Mesenchymal stem cell (in vitro differentiated cells and primary cell): ENCODE measurements around the gene TNFRSF6B.

Experiments
- DNase-seq: peaks from one replicate; pipeline ENCODE4 v3.0.0-alpha.2; 2013
- H2AFZ ChIP-seq: one replicate; pipeline ENCODE4 v1.6.1; 2013; ENCODE audit warnings: low read depth, mild to moderate bottlenecking, control low read depth, inconsistent platforms, low read length, moderate library complexity
- H2AK5ac ChIP-seq: 2 replicates; pipeline ENCODE4 v1.6.1; 2013; ENCODE audit warnings: low read length, moderate library complexity, mild to moderate bottlenecking, inconsistent platforms; ENCODE audit not compliant: severe bottlenecking
- H2BK120ac ChIP-seq: one replicate; pipeline ENCODE4 v1.6.1; 2013; ENCODE audit warnings: low read depth, mild to moderate bottlenecking, inconsistent platforms, low read length, moderate library complexity
- H2BK12ac ChIP-seq, 2 experiments: one replicate each; pipeline ENCODE4 v1.6.1; 2013; ENCODE audit warnings: inconsistent platforms in 2 of 2, low read length in 2 of 2, mild to moderate bottlenecking in 2 of 2, moderate library complexity in 2 of 2, control low read depth in 1 of 2
- H2BK15ac ChIP-seq: one replicate; pipeline ENCODE4 v1.6.1; 2013; ENCODE audit warnings: mild to moderate bottlenecking, low read depth, inconsistent platforms; ENCODE audit not compliant: poor library complexity, severe bottlenecking
- H2BK5ac ChIP-seq: 2 replicates; pipeline ENCODE4 v1.6.1; 2013; ENCODE audit warnings: low read depth, mild to moderate bottlenecking, low read length, control low read depth, inconsistent platforms; ENCODE audit not compliant: poor library complexity, severe bottlenecking
- H3K14ac ChIP-seq, 2 experiments: one replicate each; pipeline ENCODE4 v1.6.1; 2013; ENCODE audit warnings: inconsistent platforms in 2 of 2, low read length in 2 of 2, control low read depth in 1 of 2, mild to moderate bottlenecking in 1 of 2, moderate library complexity in 1 of 2
- H3K18ac ChIP-seq, 2 experiments: one replicate each; pipeline ENCODE4 v1.6.1; 2013; ENCODE audit warnings: inconsistent platforms in 2 of 2, low read length in 2 of 2, control low read depth in 1 of 2, low read depth in 1 of 2, mild to moderate bottlenecking in 1 of 2
- H3K23ac ChIP-seq, 2 experiments: one replicate each; pipeline ENCODE4 v1.6.1; 2013; ENCODE audit warnings: inconsistent platforms in 2 of 2, low read length in 2 of 2, mild to moderate bottlenecking in 2 of 2, moderate library complexity in 2 of 2, control low read depth in 1 of 2
- H3K27ac ChIP-seq: 2 replicates; pipeline ENCODE4 v1.5.1; 2013; ENCODE audit warnings: mild to moderate bottlenecking, moderate library complexity, low read length, control low read depth, inconsistent platforms; ENCODE audit not compliant: poor library complexity, severe bottlenecking
- H3K27me3 ChIP-seq, 2 experiments: 2 replicates each; pipeline versions ENCODE4 v1.6.1 to v1.7.0; 2013; ENCODE audit warnings: low read length in 2 of 2, mild to moderate bottlenecking in 2 of 2, moderate library complexity in 2 of 2, control low read depth in 1 of 2, inconsistent platforms in 1 of 2; ENCODE audit not compliant: control insufficient read depth in 1 of 2, insufficient read depth in 1 of 2
- H3K36me3 ChIP-seq, 2 experiments: 2 replicates each; pipeline versions ENCODE4 v1.6.1 to v1.7.0; 2013; ENCODE audit warnings: low read length in 2 of 2, control low read depth in 1 of 2, inconsistent platforms in 1 of 2, low read depth in 1 of 2, mild to moderate bottlenecking in 1 of 2; ENCODE audit not compliant: insufficient read depth in 2 of 2, control insufficient read depth in 1 of 2
- H3K4ac ChIP-seq, 2 experiments: one replicate each; pipeline ENCODE4 v1.6.1; 2013; ENCODE audit warnings: inconsistent platforms in 2 of 2, low read length in 2 of 2, mild to moderate bottlenecking in 2 of 2, moderate library complexity in 2 of 2, control low read depth in 1 of 2, low read depth in 1 of 2
- H3K4me1 ChIP-seq: 2 replicates; pipeline ENCODE4 v1.6.1; 2013; ENCODE audit warnings: low read depth, low read length, control low read depth; ENCODE audit not compliant: control insufficient read depth, insufficient read depth
- H3K4me2 ChIP-seq: 2 replicates; pipeline ENCODE4 v1.6.1; 2013; ENCODE audit warnings: low read length, mild to moderate bottlenecking, inconsistent platforms; ENCODE audit not compliant: poor library complexity, severe bottlenecking
- H3K4me3 ChIP-seq, 2 experiments: 2 replicates each; pipeline versions ENCODE4 v1.5.1 to v1.7.0; 2013; ENCODE audit warnings: low read length in 2 of 2, mild to moderate bottlenecking in 2 of 2, control low read depth in 1 of 2, low read depth in 1 of 2; ENCODE audit not compliant: insufficient read depth in 1 of 2
- H3K79me1 ChIP-seq: replicated peaks from 2 replicates; pipeline ENCODE4 v1.6.1; 2013; ENCODE audit warnings: mild to moderate bottlenecking, control low read depth, low read length, inconsistent platforms; ENCODE audit not compliant: poor library complexity, severe bottlenecking
- H3K9ac ChIP-seq: 2 replicates; pipeline ENCODE4 v1.7.0; 2013; ENCODE audit warnings: mild to moderate bottlenecking, low read length, moderate library complexity
- H3K9me3 ChIP-seq: 2 replicates; pipeline ENCODE4 v1.7.0; 2013; ENCODE audit warnings: mild to moderate bottlenecking, low read length; ENCODE audit not compliant: control insufficient read depth
- H4K8ac ChIP-seq: one replicate; pipeline ENCODE4 v1.6.1; 2013; ENCODE audit warnings: inconsistent platforms, mild to moderate bottlenecking, low read length, moderate library complexity
- H4K91ac ChIP-seq: one replicate; pipeline ENCODE4 v1.6.1; 2013; ENCODE audit warnings: mild to moderate bottlenecking, low read length, inconsistent platforms
- WGBS: methylation state at CpG from one replicate; pipeline ENCODE4 v1.1.7; 2013; ENCODE audit warnings: mixed read lengths; 5-methylcytosine and 5-hydroxymethylcytosine counted together

TNFRSF6B gene

GRCh38 chr20:63706852-63707557, 10.6 kb downstream of the TNFRSF6B start:
- Histone ChIP-seq H3K18ac (peak overlapping the region; percentile 87 to 88), H3K4me1 (peaks cover 36% of the 10 kb centered on the region), H3K27ac (peak overlapping the region; percentile 32), H4K91ac (peak overlapping the region; percentile 96), H3K27me3 (no peaks in the 10 kb centered on the region), H4K8ac (peak overlapping the region; percentile 75), H2BK12ac (peak overlapping the region in 1 of 2 experiments; percentile 55), H3K4me2 (peak overlapping the region; percentile 82), H2BK5ac (peak overlapping the region; percentile 1), H3K9me3 (peaks cover under 1% of the 10 kb centered on the region), H2BK120ac (peak overlapping the region; percentile 75), H3K23ac (peak overlapping the region in 1 of 2 experiments; percentile 73), H3K4me3 (peak overlapping the region; percentile 90 to 96), H2AK5ac (no peak overlapping the region), H2AFZ (peak overlapping the region; percentile 66), H3K36me3 (peaks cover 59 to 65% of the 10 kb centered on the region in 2 experiments), H3K79me1 (peaks cover 19% of the 10 kb centered on the region), H3K4ac (peak overlapping the region; percentile 89 to 99), H3K14ac (peak overlapping the region in 1 of 2 experiments; percentile 96), H2BK15ac (peak overlapping the region; percentile 90), H3K9ac (peak overlapping the region; percentile 93)
- 5% methylated on average over 54 of the region's 56 CpGs for WGBS
- peak; percentile 57 for DNase-seq

- peak within 1 kb of the TSS; percentile 87 to 88 for H3K18ac ChIP-seq
- H3K36me3 ChIP-seq: peaks cover 64 to 66% of the 10 kb centered on the region in 2 experiments
- H3K9ac ChIP-seq: peak within 1 kb of the TSS; percentile 93
- H3K4me2 ChIP-seq: peak within 1 kb of the TSS; percentile 82
- H4K8ac ChIP-seq: peak within 1 kb of the TSS; percentile 99
- H3K14ac ChIP-seq: peak within 1 kb of the TSS in 1 of 2 experiments; percentile 96
- peak within 1 kb of the TSS; percentile 1 for H2BK5ac ChIP-seq
- peaks cover 5% of the 10 kb centered on the region for H3K9me3 ChIP-seq
- H4K91ac ChIP-seq: peak within 1 kb of the TSS; percentile 96
- peak within 1 kb of the TSS in 1 of 2 experiments; percentile 76 for H2BK12ac ChIP-seq
- peaks cover 31% of the 10 kb centered on the region for H3K4me1 ChIP-seq
- H3K23ac ChIP-seq: peak within 1 kb of the TSS in 1 of 2 experiments; percentile 73
- H2BK120ac ChIP-seq: peak within 1 kb of the TSS; percentile 79
- peak within 1 kb of the TSS; percentile 90 for H2BK15ac ChIP-seq
- H3K4ac ChIP-seq: peak within 1 kb of the TSS; percentile 89 to 99
- no peak within 1 kb of the TSS for H2AK5ac ChIP-seq
- WGBS: under 1% methylated on average over 53 of the region's 98 CpGs
- peak; percentile 75 for DNase-seq
- peaks cover 16% of the 10 kb centered on the region for H3K79me1 ChIP-seq
- H3K27ac ChIP-seq: peak within 1 kb of the TSS; percentile 32
- peak within 1 kb of the TSS; percentile 66 for H2AFZ ChIP-seq
- H3K27me3 ChIP-seq: no peaks in the 10 kb centered on the region
- peak within 1 kb of the TSS; percentile 90 to 96 for H3K4me3 ChIP-seq
Measured at GRCh38 chr20:63707558-63708300, 11.3 kb downstream of the TNFRSF6B start, which contains the start of the genes ARFRP1 and ZGPAT. TSS of gene ARFRP1 (minus strand) at chr20:63707976. CDS start at chr20:63707091, 885 bp downstream. TSS of gene ZGPAT (plus strand) at chr20:63708039. CDS start at chr20:63708581, 542 bp downstream.

- peak overlapping the region; percentile 79 for H2BK120ac ChIP-seq
- peaks cover 5% of the 10 kb centered on the region for H3K9me3 ChIP-seq
- H2BK5ac ChIP-seq: no peak overlapping the region
- H4K8ac ChIP-seq: peak overlapping the region; percentile 3
- peaks cover 62 to 71% of the 10 kb centered on the region in 2 experiments for H3K36me3 ChIP-seq
- H2BK15ac ChIP-seq: peak overlapping the region; percentile 15
- peak overlapping the region; percentile 56 for H4K91ac ChIP-seq
- H3K4ac ChIP-seq: peak overlapping the region; percentile 36 to 80
- no peaks in the 10 kb centered on the region for H3K27me3 ChIP-seq
- peaks cover 30% of the 10 kb centered on the region for H3K4me1 ChIP-seq
- H3K79me1 ChIP-seq: peaks cover 13% of the 10 kb centered on the region
- no peak overlapping the region for H2AFZ ChIP-seq
- peak overlapping the region; percentile 93 for H3K9ac ChIP-seq
- H3K4me3 ChIP-seq: peak overlapping the region; percentile 90 to 96
- H3K14ac ChIP-seq: peak overlapping the region in 1 of 2 experiments; percentile 41
- H3K27ac ChIP-seq: no peak overlapping the region
- peak overlapping the region in 1 of 2 experiments; percentile 23 for H3K18ac ChIP-seq
- H3K23ac ChIP-seq: no peak overlapping the region
- H2AK5ac ChIP-seq: no peak overlapping the region
- WGBS: 43% methylated on average over 57 of the region's 67 CpGs
- no peak overlapping the region for H2BK12ac ChIP-seq
- no peak for DNase-seq
- H3K4me2 ChIP-seq: peak overlapping the region; percentile 46
Measured at GRCh38 chr20:63708301-63709148, 12.1 kb downstream of the TNFRSF6B start.
